NCI-H446 treated with DMSO at 0.1 percent for 48 hours (cell line): ENCODE results near the gene HIF1AN.

Source experiments
- DNase-seq: peaks from one replicate; lab custom pipeline; 2025; lab: John Stamatoyannopoulos, UW

The HIF1AN gene

GRCh38 chr10:100522107-100522801 is 13.5 kb upstream of the HIF1AN start:
- no peak for DNase-seq

- DNase-seq = no peak
These were observed 12.8 kb upstream of the HIF1AN start for GRCh38 chr10:100522945-100523344.

- DNase-seq = no peak
These were observed 11.5 kb upstream of the HIF1AN start for GRCh38 chr10:100524206-100524605.

GRCh38 chr10:100524638-100525037 is 11.1 kb upstream of the HIF1AN start:
- DNase-seq = no peak

- DNase-seq = no peak
These were observed 7.4 kb upstream of the HIF1AN start for GRCh38 chr10:100528123-100528886.

- no peak for DNase-seq
These were observed 6.7 kb upstream of the HIF1AN start for GRCh38 chr10:100528921-100529474.

- peak; percentile 47 for DNase-seq
These were observed 6.1 kb upstream of the HIF1AN start, which contains the start of gene NDUFB8 for GRCh38 chr10:100529475-100530298. Gene NDUFB8, minus strand, starts transcription at chr10:100529871. Its CDS starts 20 bp downstream, at chr10:100529851.

GRCh38 chr10:100531761-100532160 is 4.0 kb upstream of the HIF1AN start:
- DNase-seq = no peak

- DNase-seq = no peak
These were observed 1.0 kb upstream of the HIF1AN start for GRCh38 chr10:100534726-100535125.

GRCh38 chr10:100535338-100535714 is 417 bp upstream of the HIF1AN start:
- no peak for DNase-seq

GRCh38 chr10:100537475-100537874 is 1.7 kb downstream of the HIF1AN start:
- DNase-seq = no peak

GRCh38 chr10:100544950-100545349 is 9.2 kb downstream of the HIF1AN start:
- DNase-seq = no peak

- no peak for DNase-seq
These were observed 15.5 kb downstream of the HIF1AN start for GRCh38 chr10:100551196-100551595.

GRCh38 chr10:100551738-100552137 is 16.0 kb downstream of the HIF1AN start:
- DNase-seq = no peak

GRCh38 chr10:100553929-100554328 is 18.2 kb downstream of the HIF1AN start:
- no peak for DNase-seq

- DNase-seq = no peak
These were observed 19.2 kb downstream of the HIF1AN start for GRCh38 chr10:100554902-100555301.

- no peak for DNase-seq
These were observed 24.5 kb downstream of the HIF1AN start for GRCh38 chr10:100560248-100560647.

- DNase-seq = no peak
These were observed 25.3 kb downstream of the HIF1AN start for GRCh38 chr10:100561005-100561404.

- DNase-seq = no peak
These were observed 26.4 kb downstream of the HIF1AN start for GRCh38 chr10:100562008-100562672.

GRCh38 chr10:100565206-100565985 is 29.7 kb downstream of the HIF1AN start:
- no peak for DNase-seq

GRCh38 chr10:100566561-100566960 is 30.8 kb downstream of the HIF1AN start:
- no peak for DNase-seq
